HL-60 (cell line): Measurements from ENCODE around the gene RNF135.
"Not testable (repeated sequence)": the region's sequence is repeated elsewhere in the genome, so short reads cannot be mapped to it uniquely, and the experiment has no call there.

ENCODE experiments used
- CTCF ChIP-seq: IDR thresholded peaks from one replicate; pipeline ENCODE4 v1.5.1; 2011; ENCODE audit warnings: low read length, control low read depth, inconsistent platforms; ENCODE audit not compliant: insufficient read depth
- GABPA ChIP-seq: IDR thresholded peaks from 2 replicates; pipeline ENCODE4 v1.6.1; 2012; ENCODE audit warnings: low read depth
- POLR2AphosphoS5 ChIP-seq: IDR thresholded peaks from 2 replicates; pipeline ENCODE4 v1.6.1; 2012; ENCODE audit warnings: low read depth
- SPI1 ChIP-seq: IDR thresholded peaks from 2 replicates; pipeline ENCODE4 v1.6.1; 2012; ENCODE audit warnings: low read depth, mild to moderate bottlenecking, borderline replicate concordance
- TF ChIP-seq, protein P1 (sequence below): IDR thresholded peaks from 2 replicates; pipeline ENCODE4 v1.6.1; 2012; ENCODE audit warnings: low read depth; ENCODE audit not compliant: insufficient replicate concordance

DNA sequence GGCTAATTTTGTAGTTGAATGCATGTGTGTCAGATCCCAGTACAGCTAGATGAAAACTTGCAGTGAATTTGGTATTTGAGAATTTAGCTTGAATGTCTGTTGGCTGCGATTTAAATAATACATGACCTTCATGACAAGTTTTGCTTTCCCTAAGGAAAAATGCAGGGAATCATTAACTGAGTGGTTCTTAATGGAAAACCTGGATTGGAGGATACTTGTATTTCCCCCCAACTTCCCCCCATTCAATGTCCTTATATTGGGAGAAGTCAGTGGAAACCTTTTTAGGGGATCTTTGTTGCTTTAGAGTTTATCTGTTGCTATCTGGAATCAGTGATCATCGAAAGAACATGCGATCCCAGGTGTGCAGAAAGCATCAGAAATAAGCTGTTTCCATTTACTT is 39.2 kb downstream of the RNF135 start:
- TF ChIP-seq, protein P1, sequence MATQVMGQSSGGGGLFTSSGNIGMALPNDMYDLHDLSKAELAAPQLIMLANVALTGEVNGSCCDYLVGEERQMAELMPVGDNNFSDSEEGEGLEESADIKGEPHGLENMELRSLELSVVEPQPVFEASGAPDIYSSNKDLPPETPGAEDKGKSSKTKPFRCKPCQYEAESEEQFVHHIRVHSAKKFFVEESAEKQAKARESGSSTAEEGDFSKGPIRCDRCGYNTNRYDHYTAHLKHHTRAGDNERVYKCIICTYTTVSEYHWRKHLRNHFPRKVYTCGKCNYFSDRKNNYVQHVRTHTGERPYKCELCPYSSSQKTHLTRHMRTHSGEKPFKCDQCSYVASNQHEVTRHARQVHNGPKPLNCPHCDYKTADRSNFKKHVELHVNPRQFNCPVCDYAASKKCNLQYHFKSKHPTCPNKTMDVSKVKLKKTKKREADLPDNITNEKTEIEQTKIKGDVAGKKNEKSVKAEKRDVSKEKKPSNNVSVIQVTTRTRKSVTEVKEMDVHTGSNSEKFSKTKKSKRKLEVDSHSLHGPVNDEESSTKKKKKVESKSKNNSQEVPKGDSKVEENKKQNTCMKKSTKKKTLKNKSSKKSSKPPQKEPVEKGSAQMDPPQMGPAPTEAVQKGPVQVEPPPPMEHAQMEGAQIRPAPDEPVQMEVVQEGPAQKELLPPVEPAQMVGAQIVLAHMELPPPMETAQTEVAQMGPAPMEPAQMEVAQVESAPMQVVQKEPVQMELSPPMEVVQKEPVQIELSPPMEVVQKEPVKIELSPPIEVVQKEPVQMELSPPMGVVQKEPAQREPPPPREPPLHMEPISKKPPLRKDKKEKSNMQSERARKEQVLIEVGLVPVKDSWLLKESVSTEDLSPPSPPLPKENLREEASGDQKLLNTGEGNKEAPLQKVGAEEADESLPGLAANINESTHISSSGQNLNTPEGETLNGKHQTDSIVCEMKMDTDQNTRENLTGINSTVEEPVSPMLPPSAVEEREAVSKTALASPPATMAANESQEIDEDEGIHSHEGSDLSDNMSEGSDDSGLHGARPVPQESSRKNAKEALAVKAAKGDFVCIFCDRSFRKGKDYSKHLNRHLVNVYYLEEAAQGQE, result not testable (repeated sequence)
- TF ChIP-seq CTCF, POLR2AphosphoS5, SPI1, GABPA: not testable (repeated sequence)
